A172 (cell line): Measurements from ENCODE around the gene DNAI2. TPM values are rescaled to one million over a fixed set of nuclear protein-coding genes. Genes with fewer than 3 reads are reported as not detected.

Source experiments
- DNase-seq: peaks from one replicate; pipeline ENCODE4 v3.0.0-alpha.2; 2015; ENCODE audit warnings: low spot score
- total RNA-seq: library from RNA; depleted of rRNA; stranded (reverse); fragments of >200 nt; shearing (Covaris generic); gene quantifications from 2 replicates; pipeline ENCODE4 v1.2.3, GENCODE V29; 2014

The DNAI2 gene
- total RNA-seq, 1 experiment from 2014 or later = not detected

- DNase-seq = no peak
Observed at GRCh38 chr17:74304184-74304583, 30.1 kb downstream of the DNAI2 start.

- DNase-seq = peak; percentile 37
Observed at GRCh38 chr17:74305865-74306654, 32.0 kb downstream of the DNAI2 start.

GRCh38 chr17:74307984-74308773, 34.1 kb downstream of the DNAI2 start:
- peak; percentile 69 for DNase-seq

DNA sequence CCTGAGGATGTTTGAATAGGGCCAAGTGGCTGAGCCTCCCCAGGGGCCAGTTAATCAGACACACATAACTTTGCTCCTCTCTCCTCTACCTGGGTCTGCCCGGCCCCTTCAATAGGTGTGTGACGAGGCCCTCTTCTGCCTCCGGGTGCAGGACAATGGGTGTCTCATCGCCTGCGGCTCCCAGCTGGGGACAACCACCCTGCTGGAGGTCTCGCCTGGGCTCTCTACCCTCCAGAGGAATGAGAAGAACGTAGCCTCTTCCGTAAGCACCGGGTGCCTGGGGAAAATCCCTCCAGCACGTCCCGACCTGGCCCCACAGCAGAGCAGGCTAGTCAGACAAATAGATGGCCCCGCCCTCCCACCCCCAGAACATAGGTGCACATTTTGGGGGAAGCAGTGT, 35.9 kb downstream of the DNAI2 start:
- DNase-seq = no peak

GRCh38 chr17:74314877-74315276, 40.8 kb downstream of the DNAI2 start:
- DNase-seq = no peak

- no peak for DNase-seq
Observed at GRCh38 chr17:74316220-74316619, 42.2 kb downstream of the DNAI2 start.

GRCh38 chr17:74317071-74317470, 43.0 kb downstream of the DNAI2 start:
- no peak for DNase-seq

DNA sequence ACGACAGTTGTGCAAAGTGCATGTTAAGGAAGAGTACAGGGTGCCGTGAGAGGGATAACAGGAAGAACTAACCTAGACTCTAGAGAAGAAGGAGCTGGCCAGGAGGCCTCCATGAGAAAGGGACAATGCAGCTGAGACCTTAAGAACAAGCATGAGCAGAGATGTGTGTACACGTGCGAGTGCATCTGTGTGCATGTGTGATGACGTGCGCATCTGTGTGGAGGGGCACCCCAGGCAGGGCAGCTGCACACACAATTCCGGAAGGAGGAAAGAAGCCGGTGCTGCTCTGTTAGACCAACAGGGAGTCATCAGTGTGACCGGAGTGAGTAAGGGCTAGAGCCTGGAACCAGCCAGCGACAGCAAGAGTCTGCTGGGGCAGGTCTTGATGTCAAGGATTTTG, 44.4 kb downstream of the DNAI2 start:
- no peak for DNase-seq

- no peak for DNase-seq
Observed at GRCh38 chr17:74324521-74324920, 50.5 kb downstream of the DNAI2 start.

DNA sequence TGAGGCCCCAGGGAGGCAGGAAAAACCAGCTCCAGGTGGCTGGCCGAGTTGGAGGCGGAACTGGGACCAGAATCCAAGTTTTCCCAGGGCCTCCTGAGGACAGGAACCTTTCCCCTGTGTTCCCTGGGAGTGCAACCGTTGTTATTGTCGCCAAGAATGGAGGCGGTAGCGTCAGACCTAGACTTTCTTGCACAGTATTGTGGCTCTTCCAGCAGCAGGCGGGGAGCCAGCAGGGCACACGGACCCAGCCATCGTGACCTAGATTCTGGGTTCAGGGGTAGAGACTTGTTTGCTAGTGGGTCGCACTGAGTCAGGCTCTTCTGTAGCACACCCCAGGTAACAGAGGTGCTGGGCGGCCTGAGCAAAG, 51.3 kb downstream of the DNAI2 start:
- no peak for DNase-seq

DNA sequence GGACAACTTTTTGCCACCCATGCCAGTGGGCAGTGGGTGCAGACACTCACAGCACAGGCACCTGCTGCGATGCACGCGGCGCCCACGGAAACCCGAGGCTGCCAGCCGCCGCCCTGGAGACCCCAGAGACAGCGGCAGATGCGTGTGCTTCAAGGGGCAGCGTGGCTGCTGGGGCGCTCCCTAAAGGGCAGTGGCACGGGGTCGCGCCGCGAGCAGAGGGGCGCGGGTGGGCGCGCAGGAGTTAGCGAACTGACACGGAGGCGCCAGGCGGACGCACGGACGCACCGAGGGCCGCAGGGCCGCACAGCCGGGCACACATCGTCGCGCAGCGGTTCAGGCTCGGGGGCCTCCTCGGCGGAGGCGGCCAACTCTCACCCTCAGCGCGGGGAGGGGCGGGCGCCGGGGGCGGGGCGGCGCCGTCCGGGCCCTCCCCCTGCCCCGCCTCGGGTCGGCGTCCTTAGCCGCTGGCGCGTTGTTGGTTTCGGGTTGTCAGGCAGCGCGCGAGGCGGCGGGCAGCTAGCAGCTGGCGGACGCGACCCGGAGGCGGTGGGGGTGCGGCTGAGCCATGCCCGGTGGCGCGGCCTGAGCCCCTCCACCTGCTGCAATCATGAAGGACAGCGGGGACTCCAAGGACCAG, 51.8 kb downstream of the DNAI2 start, which contains the start of gene KIF19:
KIF19 (plus strand) TSS at position 484 of the 637 bp plus-strand sequence; CDS start at position 608, 124 bp downstream.
- DNase-seq = no peak

GRCh38 chr17:74326506-74326905, 52.5 kb downstream of the DNAI2 start:
- no peak for DNase-seq

DNA sequence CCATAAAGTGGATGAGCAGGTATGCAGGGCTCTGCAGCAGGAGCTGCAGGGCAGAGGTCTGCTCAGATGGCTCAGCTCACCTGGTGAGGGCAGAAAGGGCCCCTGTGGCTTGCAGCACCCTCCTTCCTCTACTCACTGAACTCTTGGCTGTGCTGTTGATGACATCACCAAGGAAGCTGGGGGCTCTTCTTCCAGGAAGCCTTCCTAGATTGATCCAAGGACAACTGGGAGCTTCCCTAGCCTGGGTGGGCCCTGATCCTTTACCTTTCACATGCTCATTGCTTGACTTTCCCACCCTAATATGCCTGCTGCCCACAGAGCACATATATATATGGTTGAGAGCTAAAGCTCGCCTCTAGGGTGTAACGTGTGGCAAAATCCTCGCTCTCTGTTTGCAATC, 54.5 kb downstream of the DNAI2 start:
- DNase-seq = no peak

GRCh38 chr17:74329378-74329777, 55.3 kb downstream of the DNAI2 start:
- DNase-seq = no peak

DNA sequence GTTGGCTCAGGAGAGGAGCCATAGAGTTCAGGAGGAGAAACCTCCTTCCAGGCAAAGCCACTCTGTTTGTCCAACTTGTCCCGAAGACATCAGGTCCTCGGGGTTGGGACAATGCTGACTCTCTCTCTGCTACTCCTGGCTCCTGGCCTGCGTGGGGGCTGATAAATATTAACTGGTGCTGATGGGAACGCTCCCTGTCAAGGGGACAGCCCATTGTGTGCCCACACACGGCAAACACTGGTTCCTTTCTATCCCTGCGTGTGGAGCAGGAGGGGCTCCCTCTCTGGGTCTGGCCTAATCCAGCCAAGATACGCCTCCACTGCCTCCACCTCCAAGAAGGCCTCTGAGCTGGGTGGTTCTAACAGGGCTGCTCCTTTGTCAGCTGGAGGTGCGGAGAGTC, 56.4 kb downstream of the DNAI2 start:
- DNase-seq = no peak

DNA sequence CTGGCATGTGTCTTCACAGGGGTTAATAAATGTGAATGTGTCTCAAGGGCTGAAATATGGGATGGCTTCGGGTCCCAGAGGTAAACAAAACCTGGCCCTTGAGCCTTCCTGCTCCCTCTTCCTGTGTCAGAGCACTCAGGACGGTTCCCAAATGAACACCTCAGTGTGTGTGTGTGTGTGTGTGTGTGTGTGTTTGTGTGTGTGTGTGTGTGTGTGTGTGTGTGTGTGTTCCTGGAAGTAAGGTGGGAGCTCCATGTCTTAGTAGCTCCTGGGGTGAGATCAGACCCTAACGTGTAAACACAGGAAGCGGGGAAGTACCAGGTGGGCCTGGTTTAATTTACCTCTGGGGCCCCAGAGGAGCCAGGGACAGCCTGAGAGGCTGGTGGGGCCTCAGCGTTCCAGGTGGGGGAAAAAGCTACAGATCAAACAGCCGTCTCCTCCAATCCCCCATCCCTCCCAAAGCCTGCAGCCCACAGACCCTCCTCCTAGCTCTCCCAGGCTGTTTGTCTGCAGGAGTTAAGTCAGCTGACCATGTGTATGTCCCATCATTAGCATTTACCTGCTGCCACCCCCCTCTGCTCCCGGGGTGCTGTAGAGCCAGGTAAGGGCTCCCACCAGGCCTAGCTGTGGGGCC, 58.1 kb downstream of the DNAI2 start:
- DNase-seq = no peak

- DNase-seq = no peak
Observed at GRCh38 chr17:74332763-74333283, 58.8 kb downstream of the DNAI2 start.

DNA sequence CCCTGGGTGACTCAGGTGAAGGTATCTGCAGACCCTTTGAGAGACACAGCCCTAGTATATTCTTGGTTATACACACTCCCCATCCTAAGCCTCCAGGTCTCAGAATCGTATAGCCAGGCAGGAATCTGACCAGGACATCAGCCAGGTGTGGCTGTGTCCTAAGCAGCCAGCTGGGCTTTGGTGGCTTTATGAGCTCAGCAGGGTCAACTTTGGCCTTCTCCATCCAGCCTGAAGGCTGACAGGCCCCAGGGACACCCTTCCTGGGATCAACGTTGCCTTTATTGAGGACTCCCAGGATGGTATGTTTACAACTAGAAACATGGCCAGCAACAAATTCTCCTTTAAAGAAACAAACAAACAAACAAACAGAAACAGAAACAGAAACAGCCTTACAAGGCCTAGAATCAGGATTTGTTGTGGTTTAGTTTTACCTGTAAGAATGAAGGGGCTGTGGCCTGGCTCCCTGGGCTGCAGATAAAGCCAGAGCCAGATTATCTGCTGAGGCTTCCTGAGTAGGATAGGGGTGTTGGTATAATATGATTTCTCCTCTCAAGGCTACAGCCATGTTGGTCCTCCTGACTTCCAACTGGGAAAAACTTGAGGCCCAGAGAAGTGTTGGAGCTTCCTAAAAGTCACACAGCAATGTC, 60.5 kb downstream of the DNAI2 start:
- DNase-seq = no peak

- DNase-seq = no peak
Observed at GRCh38 chr17:74335529-74336062, 61.6 kb downstream of the DNAI2 start.

GRCh38 chr17:74336307-74336706, 62.3 kb downstream of the DNAI2 start:
- DNase-seq = no peak
